ENCODE results near the gene ATAD2B.

GRCh38 chr2:23843051-23843976 is 83.6 kb downstream of the ATAD2B start:
- TF ChIP-seq CTCF (IDR thresholded peaks at IDR 0.05) (no peak), ZFX (IDR thresholded peaks at IDR 0.05; ENCODE audit: borderline replicate concordance) (no peak)
